ENCODE data around the gene SLIT3. TPM values are rescaled to one million over a fixed set of nuclear protein-coding genes. Genes with fewer than 3 reads are reported as not detected.

Gene SLIT3
- total and polyA plus RNA-seq, 2 experiments from 2014 or later, result 0.59 to 0.71 TPM

DNA sequence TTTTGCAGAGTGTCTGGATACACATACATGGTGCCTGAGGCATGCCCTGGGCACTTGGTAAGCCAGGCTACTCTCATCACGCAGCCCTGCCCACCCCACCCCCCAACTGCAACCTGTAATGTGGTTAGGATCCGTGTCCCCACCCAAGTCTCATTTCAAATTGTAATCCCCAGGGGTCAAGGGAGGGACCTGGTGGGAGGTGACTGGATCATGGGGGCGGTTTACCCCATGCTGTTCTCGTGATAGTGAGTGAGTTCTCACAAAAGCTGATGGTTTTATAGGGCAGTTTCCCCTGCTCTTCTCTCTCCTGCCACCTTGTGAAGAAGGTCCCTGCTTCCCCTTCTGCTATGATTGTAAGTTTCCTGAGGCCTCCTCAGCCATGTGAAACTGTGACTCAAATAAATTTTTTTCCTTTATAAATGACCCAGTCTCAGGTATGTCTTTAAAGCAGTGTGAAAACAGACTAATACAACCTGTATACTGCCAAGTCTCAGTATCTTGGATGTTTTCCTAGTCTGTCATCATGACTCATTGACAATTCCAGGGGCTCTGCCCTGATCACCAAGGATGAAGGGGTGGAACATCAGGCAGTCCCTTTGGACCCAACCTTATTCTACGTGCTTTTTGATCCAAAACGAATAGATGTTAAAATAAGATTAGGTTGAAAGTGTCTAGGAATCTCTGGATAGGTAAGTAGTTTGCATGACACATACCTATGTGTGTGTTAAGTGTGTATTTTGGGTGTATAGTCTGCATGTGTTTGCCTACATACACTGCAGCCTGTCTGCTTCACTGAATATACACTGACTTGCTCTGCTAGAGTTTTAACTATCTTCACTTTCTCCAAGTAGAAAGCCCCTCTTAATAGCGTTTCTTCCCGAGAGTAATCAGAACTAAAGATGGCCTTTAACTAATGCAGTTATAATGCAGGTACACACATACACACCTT is 293.8 kb downstream of the SLIT3 start (continued):
- no peak for TF ChIP-seq ZNF462 (CRISPR knock-in tag; IDR thresholded peaks at IDR 0.05)
- TF ChIP-seq EZH2 (IDR thresholded peaks at IDR 0.05; ENCODE audit: low read depth, unreplicated experiment), result no peak
- no peak for TF ChIP-seq ZNF331 (CRISPR knock-in tag; IDR thresholded peaks at IDR 0.05; ENCODE audit: low read depth)
- TF ChIP-seq NANOG (IDR thresholded peaks at IDR 0.05; ENCODE audit: borderline replicate concordance), result no peak
- TF ChIP-seq CREB1 (CRISPR knock-in tag; IDR thresholded peaks at IDR 0.05; ENCODE audit: low read depth), result no peak
- no peak for TF ChIP-seq ZNF114 (CRISPR knock-in tag; IDR thresholded peaks at IDR 0.05)

DNA sequence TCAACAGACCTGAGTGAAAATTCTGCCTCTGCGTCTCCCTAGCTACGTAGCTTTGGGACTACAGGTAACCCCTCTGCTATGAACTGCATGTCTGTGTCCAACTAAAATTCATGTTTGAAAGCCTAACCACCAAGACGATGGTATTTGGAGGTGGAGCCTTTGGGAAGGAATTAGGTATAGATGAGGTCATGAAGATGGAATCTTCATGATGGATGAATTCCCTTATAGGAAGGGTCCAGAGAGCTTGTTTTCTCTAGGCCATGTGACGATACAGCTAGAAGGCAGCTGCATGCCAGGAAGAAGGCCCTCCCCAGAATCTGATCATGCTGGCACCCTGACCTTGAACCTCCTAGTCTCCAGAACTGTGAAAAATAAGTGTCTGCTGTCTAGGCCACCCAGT is 296.4 kb downstream of the SLIT3 start:
- DNase-seq (ENCODE audit: low spot score), result no peak
- Mint-ChIP-seq H3K27me3 (ENCODE audit: insufficient read depth, low read depth, poor library complexity) (peaks cover 6% of the 10 kb centered on the region), H3K4me1 (peaks cover 32% of the 10 kb centered on the region), H3K27ac (no peak overlapping the region; the same call in 1 of the 2 replicates), H3K9me3 (no peaks in the 10 kb centered on the region), H3K4me3 (no peak overlapping the region), H3K36me3 (ENCODE audit: low read depth) (no peaks in the 10 kb centered on the region)
- Histone ChIP-seq H3K9me2 (ENCODE audit: insufficient read depth) (no peaks in the 10 kb centered on the region), H2AFZ (no peak overlapping the region), H4K20me1 (replicated peaks; ENCODE audit: insufficient read depth) (no peaks in the 10 kb centered on the region), H3K36me3 (ENCODE audit: insufficient read depth) (no peaks in the 10 kb centered on the region), H3K27me3 (ENCODE audit: insufficient read depth) (no peaks in the 10 kb centered on the region), H3K4me1 (ENCODE audit: insufficient read depth) (peaks cover 19% of the 10 kb centered on the region), H3K4me3 (no peak overlapping the region), H3K79me2 (replicated peaks; ENCODE audit: insufficient read depth) (no peaks in the 10 kb centered on the region), H3K4me2 (no peak overlapping the region), H3K27ac (ENCODE audit: low read depth) (no peak overlapping the region), H3F3A (replicated peaks; ENCODE audit: low read depth) (no peaks in the 10 kb centered on the region)
- ATAC-seq, result no peak
- TF ChIP-seq JUNB (IDR thresholded peaks at IDR 0.05; ENCODE audit: unreplicated experiment), result no peak
- TF ChIP-seq STAT1 (IDR thresholded peaks at IDR 0.05; ENCODE audit: unreplicated experiment), result no peak
- no peak for TF ChIP-seq NANOG (IDR thresholded peaks at IDR 0.05; ENCODE audit: borderline replicate concordance)
- no peak for TF ChIP-seq ZNF331 (CRISPR knock-in tag; IDR thresholded peaks at IDR 0.05; ENCODE audit: low read depth)
- TF ChIP-seq ZNF114 (CRISPR knock-in tag; IDR thresholded peaks at IDR 0.05), result no peak
- TF ChIP-seq EZH2phosphoT487 (IDR thresholded peaks at IDR 0.05; ENCODE audit: unreplicated experiment), result no peak
- TF ChIP-seq, protein P1, sequence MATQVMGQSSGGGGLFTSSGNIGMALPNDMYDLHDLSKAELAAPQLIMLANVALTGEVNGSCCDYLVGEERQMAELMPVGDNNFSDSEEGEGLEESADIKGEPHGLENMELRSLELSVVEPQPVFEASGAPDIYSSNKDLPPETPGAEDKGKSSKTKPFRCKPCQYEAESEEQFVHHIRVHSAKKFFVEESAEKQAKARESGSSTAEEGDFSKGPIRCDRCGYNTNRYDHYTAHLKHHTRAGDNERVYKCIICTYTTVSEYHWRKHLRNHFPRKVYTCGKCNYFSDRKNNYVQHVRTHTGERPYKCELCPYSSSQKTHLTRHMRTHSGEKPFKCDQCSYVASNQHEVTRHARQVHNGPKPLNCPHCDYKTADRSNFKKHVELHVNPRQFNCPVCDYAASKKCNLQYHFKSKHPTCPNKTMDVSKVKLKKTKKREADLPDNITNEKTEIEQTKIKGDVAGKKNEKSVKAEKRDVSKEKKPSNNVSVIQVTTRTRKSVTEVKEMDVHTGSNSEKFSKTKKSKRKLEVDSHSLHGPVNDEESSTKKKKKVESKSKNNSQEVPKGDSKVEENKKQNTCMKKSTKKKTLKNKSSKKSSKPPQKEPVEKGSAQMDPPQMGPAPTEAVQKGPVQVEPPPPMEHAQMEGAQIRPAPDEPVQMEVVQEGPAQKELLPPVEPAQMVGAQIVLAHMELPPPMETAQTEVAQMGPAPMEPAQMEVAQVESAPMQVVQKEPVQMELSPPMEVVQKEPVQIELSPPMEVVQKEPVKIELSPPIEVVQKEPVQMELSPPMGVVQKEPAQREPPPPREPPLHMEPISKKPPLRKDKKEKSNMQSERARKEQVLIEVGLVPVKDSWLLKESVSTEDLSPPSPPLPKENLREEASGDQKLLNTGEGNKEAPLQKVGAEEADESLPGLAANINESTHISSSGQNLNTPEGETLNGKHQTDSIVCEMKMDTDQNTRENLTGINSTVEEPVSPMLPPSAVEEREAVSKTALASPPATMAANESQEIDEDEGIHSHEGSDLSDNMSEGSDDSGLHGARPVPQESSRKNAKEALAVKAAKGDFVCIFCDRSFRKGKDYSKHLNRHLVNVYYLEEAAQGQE (IDR thresholded peaks at IDR 0.05; ENCODE audit: unreplicated experiment), result no peak

Data from GM23338 (cell line).